HG02840 (cell line): ENCODE measurements around the gene SP6.

Experiments used
- ATAC-seq: cut with Tn5 transposase; IDR thresholded peaks from one replicate; pipeline ENCODE4 v1.9.1; 2021; ENCODE audit warnings: mild to moderate bottlenecking, moderate library complexity, moderate number of reproducible peaks; ENCODE audit not compliant: unreplicated experiment, low FRiP score

SP6 gene

GRCh38 chr17:47879776-47880454 is 29.0 kb upstream of the SP6 start:
- no peak for ATAC-seq

- no peak for ATAC-seq
These were observed 28.1 kb upstream of the SP6 start for GRCh38 chr17:47879028-47879585.

- no peak for ATAC-seq
These were observed 27.5 kb upstream of the SP6 start for GRCh38 chr17:47878203-47879027.

- no peak for ATAC-seq
These were observed 26.5 kb upstream of the SP6 start for GRCh38 chr17:47877368-47878034.

- no peak for ATAC-seq
These were observed 24.3 kb upstream of the SP6 start for GRCh38 chr17:47875011-47875985.

GRCh38 chr17:47873200-47874090 is 22.5 kb upstream of the SP6 start:
- ATAC-seq, result no peak

GRCh38 chr17:47872651-47873161 is 21.7 kb upstream of the SP6 start:
- no peak for ATAC-seq

- no peak for ATAC-seq
These were observed 21.2 kb upstream of the SP6 start for GRCh38 chr17:47872019-47872650.

GRCh38 chr17:47871048-47871447 is 20.1 kb upstream of the SP6 start:
- no peak for ATAC-seq

- ATAC-seq, result no peak
These were observed 19.1 kb upstream of the SP6 start for GRCh38 chr17:47870056-47870455.

- no peak for ATAC-seq
These were observed 18.2 kb upstream of the SP6 start for GRCh38 chr17:47869114-47869513.

- no peak for ATAC-seq
These were observed 17.0 kb upstream of the SP6 start for GRCh38 chr17:47867813-47868533.

- ATAC-seq, result no peak
These were observed 16.0 kb upstream of the SP6 start for GRCh38 chr17:47866941-47867340.

GRCh38 chr17:47864791-47865216 is 13.8 kb upstream of the SP6 start:
- ATAC-seq, result no peak

GRCh38 chr17:47862621-47863440 is 11.9 kb upstream of the SP6 start:
- ATAC-seq, result no peak

GRCh38 chr17:47860386-47860785 is 9.4 kb upstream of the SP6 start:
- ATAC-seq, result no peak
